Duodenal mucosa (tissue), 2 donors: ENCODE measurements around the gene RPUSD2.

Experiments used
- H3K27ac ChIP-seq: one replicate; pipeline ENCODE4 v1.7.0; 2013; ENCODE audit warnings: low read depth, low read length
- H3K27me3 ChIP-seq, 2 donors: one replicate each; pipeline ENCODE4 v1.7.0; 2013; ENCODE audit warnings: low read length in 2 of 2, control low read depth in 1 of 2; ENCODE audit not compliant: insufficient read depth in 2 of 2, control insufficient read depth in 1 of 2
- H3K36me3 ChIP-seq, 2 donors: one replicate each; pipeline ENCODE4 v1.7.0; 2013; ENCODE audit warnings: low read length in 2 of 2, control low read depth in 1 of 2; ENCODE audit not compliant: insufficient read depth in 2 of 2, control insufficient read depth in 1 of 2
- H3K4me1 ChIP-seq, 2 donors: one replicate each; pipeline ENCODE4 v1.7.0; 2013; ENCODE audit warnings: low read length in 2 of 2, control low read depth in 1 of 2; ENCODE audit not compliant: insufficient read depth in 2 of 2, control insufficient read depth in 1 of 2
- H3K4me3 ChIP-seq, 2 donors: one replicate each; pipeline ENCODE4 v1.7.0; 2013; ENCODE audit warnings: low read length in 2 of 2, low read depth in 1 of 2
- H3K9ac ChIP-seq, 2 donors: one replicate each; pipeline ENCODE4 v1.7.0; 2013; ENCODE audit warnings: low read length in 2 of 2, low read depth in 1 of 2
- H3K9me3 ChIP-seq, 2 donors: one replicate each; pipeline ENCODE4 v1.7.0; 2013; ENCODE audit warnings: low read length in 2 of 2, control low read depth in 1 of 2; ENCODE audit not compliant: control insufficient read depth in 1 of 2

The RPUSD2 gene

GRCh38 chr15:40569129-40569953, at the start of gene RPUSD2:
Gene RPUSD2 (plus strand): TSS chr15:40569299. CDS start chr15:40569338, 39 bp downstream.
- no peaks in the 10 kb centered on the region for H3K27me3 ChIP-seq
- peaks cover 14 to 15% of the 10 kb centered on the region in 2 donors for H3K4me1 ChIP-seq
- no peaks in the 10 kb centered on the region for H3K9me3 ChIP-seq
- peaks cover 10 to 20% of the 10 kb centered on the region in 2 donors for H3K36me3 ChIP-seq
- peak within 1 kb of the TSS; percentile 76 for H3K27ac ChIP-seq
- H3K9ac ChIP-seq: peak within 1 kb of the TSS; percentile 70 to 78
- peak within 1 kb of the TSS; percentile 89 to 93 for H3K4me3 ChIP-seq

GRCh38 chr15:40523611-40524010, 45.5 kb upstream of the RPUSD2 start:
- Histone ChIP-seq H3K36me3 (no peaks in the 10 kb centered on the region), H3K27me3 (no peaks in the 10 kb centered on the region), H3K9me3 (no peaks in the 10 kb centered on the region), H3K4me1 (peaks cover 0 to 3% of the 10 kb centered on the region in 2 donors), H3K27ac (no peak overlapping the region), H3K4me3 (no peak overlapping the region), H3K9ac (no peak overlapping the region)

- Histone ChIP-seq H3K4me1 (no peaks in the 10 kb centered on the region), H3K27ac (no peak overlapping the region), H3K27me3 (no peaks in the 10 kb centered on the region), H3K4me3 (no peak overlapping the region), H3K36me3 (no peaks in the 10 kb centered on the region), H3K9ac (no peak overlapping the region), H3K9me3 (no peaks in the 10 kb centered on the region)
These were observed 43.2 kb upstream of the RPUSD2 start for GRCh38 chr15:40525855-40526254.

GRCh38 chr15:40528801-40529200, 40.3 kb upstream of the RPUSD2 start:
- H3K4me1 ChIP-seq: no peaks in the 10 kb centered on the region
- H3K27ac ChIP-seq: no peak overlapping the region
- H3K9ac ChIP-seq: no peak overlapping the region
- no peak overlapping the region for H3K4me3 ChIP-seq
- H3K36me3 ChIP-seq: no peaks in the 10 kb centered on the region
- H3K9me3 ChIP-seq: no peaks in the 10 kb centered on the region
- H3K27me3 ChIP-seq: no peaks in the 10 kb centered on the region

GRCh38 chr15:40533763-40534364, 35.2 kb upstream of the RPUSD2 start:
- H3K27ac ChIP-seq: no peak overlapping the region
- no peaks in the 10 kb centered on the region for H3K9me3 ChIP-seq
- H3K36me3 ChIP-seq: peaks cover 0 to 4% of the 10 kb centered on the region in 2 donors
- no peak overlapping the region for H3K4me3 ChIP-seq
- no peaks in the 10 kb centered on the region for H3K4me1 ChIP-seq
- H3K9ac ChIP-seq: no peak overlapping the region
- H3K27me3 ChIP-seq: no peaks in the 10 kb centered on the region

GRCh38 chr15:40534371-40534770, 34.7 kb upstream of the RPUSD2 start:
- Histone ChIP-seq H3K9ac (no peak overlapping the region), H3K27me3 (no peaks in the 10 kb centered on the region), H3K4me1 (no peaks in the 10 kb centered on the region), H3K4me3 (no peak overlapping the region), H3K27ac (no peak overlapping the region), H3K9me3 (no peaks in the 10 kb centered on the region), H3K36me3 (peaks cover 0 to 4% of the 10 kb centered on the region in 2 donors)

DNA sequence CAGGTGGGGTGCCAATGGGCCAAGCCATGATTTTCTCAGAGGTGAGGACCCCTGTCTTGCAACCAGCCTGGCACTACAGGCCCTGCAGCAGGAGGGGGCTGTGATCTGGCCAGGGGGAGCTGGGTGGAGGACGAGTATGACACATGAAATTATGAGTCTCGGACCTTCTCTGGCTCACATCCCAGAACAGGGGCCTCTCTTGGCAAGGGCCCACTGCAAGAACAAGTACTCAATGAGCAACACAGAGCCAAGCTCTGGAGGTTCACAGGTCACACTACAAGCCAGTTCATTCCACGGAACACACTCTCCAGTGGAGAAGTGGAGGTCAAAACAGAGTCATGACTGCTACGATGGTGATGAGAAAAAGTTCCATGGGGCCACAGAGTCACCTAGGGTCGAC, 32.6 kb upstream of the RPUSD2 start:
- Histone ChIP-seq H3K4me3 (no peak overlapping the region), H3K9ac (no peak overlapping the region), H3K36me3 (peaks cover 0 to 4% of the 10 kb centered on the region in 2 donors), H3K9me3 (no peaks in the 10 kb centered on the region), H3K27ac (no peak overlapping the region), H3K4me1 (no peaks in the 10 kb centered on the region), H3K27me3 (no peaks in the 10 kb centered on the region)

DNA sequence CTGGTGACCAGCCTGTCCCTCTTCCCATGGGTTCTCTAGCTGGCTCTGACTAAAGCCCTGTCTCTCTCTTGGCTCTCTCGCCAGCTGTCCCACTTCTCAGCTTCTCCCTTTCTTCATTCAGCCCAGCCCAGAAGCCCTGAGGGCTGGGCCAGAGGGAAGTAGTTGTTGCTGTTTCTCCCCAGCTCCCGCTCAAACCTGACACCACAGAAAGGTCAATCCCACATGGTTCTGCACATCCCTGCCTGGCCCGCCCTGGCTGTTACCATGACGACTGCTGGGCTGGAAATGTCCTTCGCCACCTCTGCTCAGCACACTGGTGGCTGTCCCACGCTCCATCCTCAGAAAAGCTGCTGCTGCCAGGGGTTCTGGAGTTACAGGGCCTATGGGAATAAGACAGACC, 30.1 kb upstream of the RPUSD2 start:
- H3K27ac ChIP-seq: no peak overlapping the region
- no peak overlapping the region for H3K4me3 ChIP-seq
- H3K9me3 ChIP-seq: no peaks in the 10 kb centered on the region
- H3K9ac ChIP-seq: no peak overlapping the region
- no peaks in the 10 kb centered on the region for H3K4me1 ChIP-seq
- H3K36me3 ChIP-seq: peaks cover 0 to 4% of the 10 kb centered on the region in 2 donors
- H3K27me3 ChIP-seq: no peaks in the 10 kb centered on the region

GRCh38 chr15:40543082-40543481, 26.0 kb upstream of the RPUSD2 start:
- Histone ChIP-seq H3K27me3 (no peaks in the 10 kb centered on the region), H3K9me3 (no peaks in the 10 kb centered on the region), H3K4me1 (no peaks in the 10 kb centered on the region), H3K27ac (no peak overlapping the region), H3K36me3 (peaks cover 8 to 11% of the 10 kb centered on the region in 2 donors), H3K4me3 (no peak overlapping the region), H3K9ac (no peak overlapping the region)

GRCh38 chr15:40543631-40544294, 25.3 kb upstream of the RPUSD2 start:
- Histone ChIP-seq H3K36me3 (peaks cover 8 to 14% of the 10 kb centered on the region in 2 donors), H3K9me3 (no peaks in the 10 kb centered on the region), H3K27me3 (no peaks in the 10 kb centered on the region), H3K4me3 (no peak overlapping the region), H3K9ac (no peak overlapping the region), H3K27ac (no peak overlapping the region), H3K4me1 (no peaks in the 10 kb centered on the region)
